Measurements from ENCODE around the gene AIMP2.
"Not testable (repeated sequence)": the region's sequence is repeated elsewhere in the genome, so short reads cannot be mapped to it uniquely, and the experiment has no call there.

- not testable (repeated sequence) for TF ChIP-seq CTCF (IDR thresholded peaks at IDR 0.05; ENCODE audit: extremely low read depth in 1 of 2, insufficient read depth in 1 of 2, low read depth in 1 of 2, low read length in 2 of 2); POLR2A (IDR thresholded peaks at IDR 0.05; ENCODE audit: low read depth, low read length); EZH2 (IDR thresholded peaks at IDR 0.05; ENCODE audit: borderline replicate concordance, low read depth, low read length, severe bottlenecking); POLR2AphosphoS5 (IDR thresholded peaks at IDR 0.05; ENCODE audit: insufficient read depth, low read depth, low read length); MAX (IDR thresholded peaks at IDR 0.05; ENCODE audit: insufficient read depth, insufficient read length); FOS (IDR thresholded peaks at IDR 0.05; ENCODE audit: borderline replicate concordance, insufficient read depth, low read length)
These were observed 1.3 kb downstream of the AIMP2 start for GRCh38 chr7:6010370-6010769.

Data from endothelial cell of umbilical vein (primary cell).